ENCODE results near the gene CCDC69.
"Not testable (repeated sequence)": the region's sequence is repeated elsewhere in the genome, so short reads cannot be mapped to it uniquely, and the experiment has no call there.

The CCDC69 gene

DNA sequence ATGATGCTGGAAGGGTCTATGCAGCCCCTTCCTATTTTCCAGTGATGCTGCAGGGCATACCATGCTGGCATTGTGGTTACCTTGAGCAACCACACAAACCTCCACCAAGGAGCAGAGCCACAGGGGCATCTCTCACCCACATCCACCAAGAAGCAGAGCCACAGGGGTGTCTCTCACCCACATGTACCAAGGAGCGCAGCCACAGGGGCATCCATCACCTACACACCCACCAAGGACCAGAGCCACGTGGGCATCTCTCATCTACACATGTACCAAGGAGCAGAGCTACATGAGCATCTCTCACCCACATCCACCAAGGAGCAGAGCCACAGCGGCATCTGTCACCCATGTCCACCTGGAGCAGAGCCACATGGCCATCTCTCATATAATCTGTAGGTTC, 20.3 kb upstream of the CCDC69 start:
- DNase-seq: no peak

DNA sequence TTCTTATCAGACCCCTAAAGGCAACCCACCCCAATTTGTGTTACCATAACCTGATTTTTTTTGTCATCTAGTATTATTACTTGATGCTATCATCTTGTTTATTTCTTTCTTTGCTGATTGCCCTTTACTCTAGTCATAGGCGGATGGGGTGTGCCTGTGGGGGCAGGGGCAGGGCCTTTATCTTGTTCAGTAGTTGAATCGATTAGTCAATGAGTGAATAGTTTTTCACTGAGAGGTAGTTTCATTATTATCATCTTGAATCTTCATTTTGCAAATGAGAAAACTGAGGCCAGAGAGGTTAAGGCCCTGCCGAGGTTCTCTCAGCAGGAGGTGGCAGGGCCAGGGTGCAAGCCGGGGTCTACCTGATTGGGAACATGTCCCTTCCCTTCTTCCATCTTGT, 19.7 kb upstream of the CCDC69 start:
- DNase-seq: no peak

DNA sequence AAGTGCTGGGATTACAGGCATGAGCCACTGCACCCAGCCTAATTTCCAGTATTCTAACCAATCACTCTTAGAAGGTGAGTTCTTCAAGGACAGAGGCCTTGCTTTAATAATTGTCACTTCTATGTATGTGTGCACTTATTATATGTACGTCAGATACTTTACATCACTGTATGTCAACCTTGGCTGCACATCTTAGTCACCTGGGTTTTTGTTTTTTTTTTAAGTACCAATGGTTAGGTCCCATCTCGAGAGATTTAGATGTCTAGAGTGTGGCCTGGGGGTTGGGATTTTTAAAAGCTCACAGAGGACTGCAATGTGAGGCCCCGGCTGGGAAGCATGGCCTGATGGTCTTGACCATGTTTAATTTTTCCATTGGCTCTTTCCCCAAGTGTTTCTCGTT, 19.2 kb upstream of the CCDC69 start:
- no peak for DNase-seq

GRCh38 chr5:151240924-151241635, 17.2 kb upstream of the CCDC69 start:
- DNase-seq: peak; percentile 93

GRCh38 chr5:151240268-151240835, 16.5 kb upstream of the CCDC69 start:
- not testable (repeated sequence) for DNase-seq

- peak; percentile 6 for DNase-seq
Measured at GRCh38 chr5:151239237-151239861, 15.5 kb upstream of the CCDC69 start.

DNA sequence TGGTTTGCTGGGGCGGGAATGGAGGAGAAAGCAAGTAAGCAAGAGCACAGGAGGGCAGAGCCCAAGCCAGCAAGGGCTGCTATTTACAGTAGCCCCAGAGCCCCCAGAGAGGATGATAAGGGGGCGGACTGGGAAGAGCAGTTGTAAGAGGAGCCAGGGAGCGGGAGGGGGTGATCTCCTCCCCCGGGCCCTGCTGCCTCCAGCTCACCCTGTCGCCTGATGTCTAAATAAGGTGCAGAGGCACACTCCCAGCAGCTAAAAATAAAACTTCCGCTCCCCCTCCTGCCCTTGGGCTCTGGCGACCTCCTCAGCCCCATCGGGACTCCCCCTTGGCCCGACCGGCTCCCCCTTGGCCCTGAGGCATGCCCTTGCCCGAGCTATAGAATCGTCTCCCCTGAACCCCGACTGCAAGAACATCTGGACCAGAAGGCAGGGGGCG, 14.4 kb upstream of the CCDC69 start:
- DNase-seq: no peak

DNA sequence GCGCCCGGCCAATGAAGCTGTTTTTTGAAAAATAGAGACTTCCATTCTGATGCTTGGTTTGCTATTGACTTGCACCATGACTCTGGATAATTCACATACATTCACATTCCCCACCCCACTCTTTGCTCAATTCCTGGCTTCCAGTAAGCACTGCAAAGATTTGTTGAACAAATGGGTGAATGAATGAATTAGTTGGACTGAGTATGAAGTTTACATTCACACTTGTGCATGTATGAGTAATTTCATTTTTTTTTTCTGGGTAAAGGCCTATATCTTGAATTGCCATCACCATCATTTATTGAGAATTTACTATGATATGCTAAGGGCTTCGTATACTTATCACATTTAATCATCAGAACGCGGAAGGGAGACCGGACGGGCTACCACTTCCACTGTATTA, 13.8 kb upstream of the CCDC69 start:
- no peak for DNase-seq

- DNase-seq: peak; percentile 4
Measured at GRCh38 chr5:151236888-151237287, 13.0 kb upstream of the CCDC69 start.

DNA sequence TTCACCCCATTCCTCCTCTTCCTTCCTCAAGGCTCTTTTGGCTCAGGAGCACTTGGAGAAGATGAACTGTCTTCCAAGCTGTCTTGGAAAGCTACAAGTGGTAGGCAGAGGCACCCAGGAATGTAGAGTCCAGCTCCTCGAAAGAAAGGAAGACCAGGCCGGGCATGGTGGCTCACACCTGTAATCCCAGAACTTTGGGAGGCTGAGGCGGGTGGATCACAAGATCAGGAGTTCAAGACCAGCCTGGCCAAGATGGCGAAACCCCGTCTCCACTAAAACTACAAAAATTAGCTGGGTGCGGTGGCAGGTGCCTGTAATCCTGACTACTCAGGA, 11.3 kb upstream of the CCDC69 start:
- not testable (repeated sequence) for DNase-seq

DNA sequence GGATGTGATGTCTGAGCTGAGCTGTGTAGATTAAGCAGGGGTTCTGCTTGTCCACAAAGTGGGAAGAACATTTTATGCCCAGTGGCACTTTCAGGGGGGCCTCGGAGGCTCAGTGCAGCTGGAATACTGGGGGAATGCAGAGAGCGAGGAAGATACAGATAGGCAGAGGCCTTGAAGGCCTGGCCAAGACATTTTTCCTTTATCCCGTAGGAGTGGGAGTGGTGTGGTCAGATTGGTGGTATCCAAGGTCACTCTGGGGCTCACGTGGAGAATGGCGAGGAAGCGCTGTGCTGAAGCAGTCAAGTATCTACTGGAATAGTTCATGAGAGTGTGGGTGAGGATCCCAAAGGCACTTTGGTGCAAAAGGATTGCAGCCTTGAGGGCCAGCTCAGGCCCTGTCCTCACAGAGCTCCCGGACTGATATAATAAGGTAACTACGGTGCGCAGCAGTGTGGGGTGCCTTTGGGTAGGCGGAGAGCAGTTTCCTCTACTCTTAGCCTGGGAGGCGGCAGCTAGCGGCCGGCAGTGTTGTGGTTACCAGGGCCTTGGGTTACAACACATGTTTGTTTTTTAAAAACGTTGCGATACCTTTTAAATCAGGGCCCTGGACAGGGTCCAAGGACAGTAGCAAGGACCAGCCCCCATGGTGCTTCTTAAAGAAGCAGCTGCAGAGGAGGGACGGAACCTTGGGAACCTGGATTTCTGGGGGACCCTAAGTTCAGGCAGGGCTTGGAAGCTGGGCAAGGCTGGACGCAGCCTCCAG, 10.8 kb upstream of the CCDC69 start:
- DNase-seq: no peak

GRCh38 chr5:151233616-151234085, 9.8 kb upstream of the CCDC69 start:
- no peak for DNase-seq

GRCh38 chr5:151231359-151231758, 7.5 kb upstream of the CCDC69 start:
- DNase-seq: no peak

- no peak for DNase-seq
Measured at GRCh38 chr5:151230048-151230680, 6.3 kb upstream of the CCDC69 start.

DNA sequence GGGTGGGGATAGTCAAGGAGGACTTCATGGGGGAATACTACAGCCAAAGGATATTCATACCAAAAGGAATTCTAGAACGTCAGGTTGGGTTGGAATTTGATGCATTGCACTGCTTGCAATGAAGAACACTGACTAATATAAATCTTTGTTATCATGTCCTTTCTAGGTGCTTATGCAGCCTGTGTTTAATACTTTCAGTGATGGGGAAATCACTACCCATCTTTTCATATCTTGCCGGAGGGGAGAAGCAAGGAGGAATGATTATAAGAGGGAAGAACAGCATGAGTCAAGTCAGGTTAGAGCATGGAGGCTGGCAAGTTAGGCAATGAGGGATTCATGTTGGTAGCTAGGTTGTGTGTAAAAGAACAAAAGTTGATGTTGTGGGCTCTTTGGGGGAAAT, 5.1 kb upstream of the CCDC69 start:
- no peak for DNase-seq

DNA sequence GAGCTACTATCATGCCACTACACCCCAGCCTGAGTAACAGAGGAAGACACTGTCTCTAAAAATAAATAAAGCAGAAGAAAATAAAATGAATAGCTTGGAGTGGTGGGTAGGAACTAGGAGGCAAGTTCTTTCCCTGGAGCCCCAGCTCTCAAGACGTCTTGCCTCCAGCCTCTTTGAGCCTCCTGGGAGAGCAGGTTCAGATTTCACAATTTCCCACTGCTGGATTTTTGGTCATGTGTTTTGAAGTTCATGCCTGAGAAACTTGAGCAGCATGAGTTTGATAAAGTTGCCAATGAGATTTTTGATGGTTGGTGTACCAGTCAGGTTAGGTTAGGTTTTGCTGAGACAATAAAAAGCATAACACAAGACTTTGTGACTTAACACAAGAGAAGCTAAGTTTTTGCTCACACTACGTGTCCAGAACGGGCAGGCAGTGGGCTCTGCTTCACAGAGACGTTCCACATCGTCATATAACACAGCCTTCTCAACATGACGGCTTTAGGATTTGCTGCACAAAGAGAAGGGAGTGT, 4.1 kb upstream of the CCDC69 start:
- DNase-seq: no peak

- DNase-seq: no peak
Measured at GRCh38 chr5:151225475-151225874, 1.6 kb upstream of the CCDC69 start.

DNA sequence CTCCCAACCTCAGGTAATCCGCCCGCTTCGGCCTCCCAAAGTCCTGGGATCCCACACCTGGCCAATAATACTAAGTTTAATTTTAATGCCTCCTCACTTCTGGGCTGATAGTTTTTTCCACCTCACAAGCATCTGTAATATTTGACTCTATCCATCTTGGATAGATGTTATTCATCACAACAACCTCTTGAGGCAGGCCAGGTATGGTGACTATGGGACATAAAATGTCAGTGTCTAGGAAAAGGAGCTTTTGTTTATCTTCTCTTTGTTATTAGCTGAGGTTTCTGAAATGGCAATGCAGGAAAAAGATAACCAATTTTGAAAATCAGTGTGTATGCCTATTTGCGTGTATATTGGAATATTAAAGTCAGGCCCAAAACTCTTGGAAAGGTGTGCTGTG, 1.2 kb upstream of the CCDC69 start:
- no peak for DNase-seq

GRCh38 chr5:151224372-151224771, 480 bp upstream of the CCDC69 start:
- no peak for DNase-seq

DNA sequence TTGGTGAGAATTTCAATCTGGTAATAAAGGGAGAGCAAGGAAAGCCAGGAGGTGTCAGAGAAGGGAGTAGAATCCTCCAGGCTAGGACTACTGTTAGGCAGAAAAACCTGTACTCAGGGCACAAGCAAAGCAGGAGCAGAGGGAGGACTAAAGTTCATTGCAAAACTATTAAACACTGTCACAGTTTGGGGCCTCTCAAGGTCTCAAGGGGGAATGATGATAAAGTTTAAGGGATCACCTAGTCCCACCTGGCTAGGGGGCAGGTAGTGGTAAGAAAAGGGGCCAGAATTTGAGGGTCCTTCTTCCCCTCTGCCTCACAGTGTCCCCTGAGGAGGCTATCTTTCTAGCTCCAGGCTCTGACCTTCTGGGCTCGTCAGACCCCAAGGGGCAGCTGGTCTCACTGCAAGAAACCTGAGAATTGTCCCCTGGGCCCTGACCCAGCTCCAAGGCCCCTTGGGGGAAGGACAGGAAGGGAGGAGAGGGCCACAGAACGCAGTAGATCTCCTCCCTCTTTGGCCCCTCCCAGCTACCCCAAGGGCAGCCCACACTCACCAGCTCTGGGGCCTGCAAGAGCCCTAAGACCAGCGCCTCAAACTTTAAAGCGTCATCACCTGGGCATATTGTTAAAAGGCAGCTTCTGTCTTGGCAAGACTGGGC, 974 bp downstream of the CCDC69 start:
- no peak for DNase-seq

DNA sequence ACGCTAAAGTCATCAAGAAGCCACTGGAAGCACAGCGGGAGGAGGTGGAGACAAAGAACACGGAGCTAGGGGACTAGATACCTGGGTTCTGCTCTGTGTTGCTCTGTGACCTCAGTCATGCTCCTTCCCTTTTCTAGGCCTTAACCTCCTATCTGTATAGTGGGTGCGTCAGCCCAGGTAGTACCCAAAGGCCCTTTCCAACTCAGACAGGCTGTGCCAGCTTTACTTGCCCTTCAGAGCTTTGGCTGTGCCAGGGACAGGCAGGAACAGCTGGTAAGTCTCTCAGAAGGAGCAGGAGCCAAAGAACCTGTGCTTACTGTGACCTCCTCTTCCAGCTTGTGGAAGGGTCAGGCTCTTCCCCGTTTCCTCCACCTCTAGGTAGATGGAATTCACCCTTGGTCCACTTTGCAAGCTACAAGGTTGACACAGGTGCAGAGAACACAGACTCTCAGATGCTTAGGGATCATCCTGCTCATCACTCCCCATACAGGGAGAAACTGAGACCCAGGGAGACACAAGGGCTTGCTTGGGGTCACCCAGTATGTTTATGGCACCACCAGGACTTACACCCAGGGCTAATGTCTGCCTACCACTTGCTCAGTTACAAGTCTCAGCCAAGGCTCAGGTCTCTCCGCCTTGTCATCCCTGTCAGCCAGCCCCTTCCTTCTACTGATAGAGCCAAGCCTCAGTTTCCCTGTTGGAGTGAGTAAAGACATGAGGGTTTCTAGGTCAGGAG, 1.7 kb downstream of the CCDC69 start:
- no peak for DNase-seq

- DNase-seq: no peak
Measured at GRCh38 chr5:151221574-151221973, 2.3 kb downstream of the CCDC69 start.
